GM12872 (cell line): Measurements from ENCODE around the gene VWA5B1.

Experiments
- CTCF ChIP-seq: IDR thresholded peaks from 3 replicates; pipeline ENCODE4 v1.5.1; 2011; ENCODE audit warnings: low read depth, mild to moderate bottlenecking, low read length, moderate library complexity; ENCODE audit not compliant: insufficient read depth

Gene VWA5B1

DNA sequence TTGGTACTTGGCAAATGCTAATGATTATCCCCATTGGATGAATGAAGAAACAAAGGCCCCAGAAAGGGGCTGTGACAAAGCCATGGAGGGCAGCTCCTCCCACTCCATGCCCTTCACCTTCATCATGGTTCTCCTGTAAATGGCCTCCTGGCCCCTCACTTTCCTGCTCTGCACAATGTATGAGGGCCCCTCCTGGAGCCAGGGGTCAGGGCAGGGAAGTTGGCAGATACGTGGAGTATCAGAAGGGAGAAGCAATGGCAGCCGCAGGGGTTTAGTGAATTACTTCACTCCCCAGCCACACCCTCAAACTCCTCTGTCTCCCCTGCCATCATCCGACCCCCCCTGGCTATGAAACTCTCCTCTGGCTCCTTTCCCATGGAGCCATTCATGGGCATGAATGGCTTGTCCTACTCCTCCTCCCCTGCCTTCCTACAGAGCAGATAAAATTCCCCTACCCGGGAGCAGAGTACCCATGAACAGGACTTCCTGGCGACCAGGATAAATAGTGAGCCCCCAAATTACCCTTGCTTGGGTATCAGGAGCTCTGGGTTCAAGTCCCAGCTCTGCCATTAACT, 109.0 kb downstream of the VWA5B1 start:
- TF ChIP-seq CTCF: no peak

DNA sequence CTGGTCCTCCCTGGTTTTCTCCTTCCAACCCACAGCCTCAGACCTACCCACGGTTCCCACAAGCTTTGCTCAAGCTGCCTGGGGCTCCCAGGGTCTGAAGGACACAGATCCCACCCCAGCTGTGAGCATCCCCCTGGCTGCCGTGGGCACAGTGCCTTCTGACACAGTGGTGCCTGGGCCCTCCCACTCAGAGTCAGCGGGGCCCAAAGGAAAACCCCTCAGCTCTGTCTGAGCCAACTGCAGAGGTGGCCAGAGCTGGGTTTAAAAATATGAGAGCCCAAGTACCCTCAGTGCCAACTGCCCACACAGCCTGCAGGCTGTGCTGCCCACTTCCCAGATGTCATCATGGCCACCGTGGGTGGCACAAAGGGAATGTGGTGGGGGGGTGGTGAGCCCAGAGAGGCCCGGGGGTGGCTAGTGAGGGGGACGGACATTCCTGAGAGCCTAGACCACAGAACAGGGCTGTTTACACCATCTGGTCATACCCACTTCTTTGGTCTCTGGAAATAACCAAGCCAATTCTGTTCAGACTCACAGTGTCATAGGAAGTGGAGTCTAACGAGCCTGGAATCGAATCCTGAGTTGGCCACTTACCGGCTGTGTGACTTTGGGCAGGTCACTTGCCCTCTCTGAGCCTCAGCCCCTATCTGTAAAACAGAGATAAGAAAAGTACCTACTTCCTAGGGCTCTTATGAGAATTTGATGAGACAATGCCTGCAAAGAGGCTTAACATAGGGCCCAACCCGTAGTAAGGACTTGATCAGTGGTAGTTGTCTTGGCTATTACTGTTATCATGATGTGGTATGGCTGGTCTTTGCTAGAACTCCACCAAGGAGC, 109.9 kb downstream of the VWA5B1 start:
- no peak for TF ChIP-seq CTCF

DNA sequence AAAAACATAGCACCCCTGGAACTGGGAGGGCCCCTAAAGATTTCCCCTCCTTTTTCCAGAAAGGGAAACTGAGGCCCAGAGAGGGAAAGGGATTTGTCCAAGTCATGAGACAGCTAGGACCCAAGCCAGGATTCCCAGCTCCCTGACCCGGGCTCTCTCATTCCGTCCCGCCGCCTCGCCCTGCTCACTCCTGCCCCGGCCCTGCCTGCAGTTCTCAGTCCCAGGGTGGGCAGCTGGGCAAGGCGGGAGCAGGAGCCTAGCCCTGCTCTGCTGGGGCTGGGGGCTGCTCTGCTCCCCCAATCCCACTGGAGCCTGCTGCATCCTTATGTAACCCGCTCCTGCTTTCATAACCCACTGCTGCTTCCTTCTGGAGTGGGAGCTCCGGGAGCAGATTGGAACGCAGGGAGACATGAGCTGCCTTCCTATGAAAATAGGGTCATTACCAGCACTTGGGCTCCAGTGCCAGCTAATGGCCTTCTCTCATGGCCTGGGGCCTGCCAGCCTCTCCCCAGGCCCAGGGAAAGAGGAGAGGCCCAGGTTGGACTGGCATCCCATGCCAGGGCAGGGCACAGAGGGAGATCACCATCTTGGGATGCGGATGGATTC, 110.8 kb downstream of the VWA5B1 start:
- no peak for TF ChIP-seq CTCF

DNA sequence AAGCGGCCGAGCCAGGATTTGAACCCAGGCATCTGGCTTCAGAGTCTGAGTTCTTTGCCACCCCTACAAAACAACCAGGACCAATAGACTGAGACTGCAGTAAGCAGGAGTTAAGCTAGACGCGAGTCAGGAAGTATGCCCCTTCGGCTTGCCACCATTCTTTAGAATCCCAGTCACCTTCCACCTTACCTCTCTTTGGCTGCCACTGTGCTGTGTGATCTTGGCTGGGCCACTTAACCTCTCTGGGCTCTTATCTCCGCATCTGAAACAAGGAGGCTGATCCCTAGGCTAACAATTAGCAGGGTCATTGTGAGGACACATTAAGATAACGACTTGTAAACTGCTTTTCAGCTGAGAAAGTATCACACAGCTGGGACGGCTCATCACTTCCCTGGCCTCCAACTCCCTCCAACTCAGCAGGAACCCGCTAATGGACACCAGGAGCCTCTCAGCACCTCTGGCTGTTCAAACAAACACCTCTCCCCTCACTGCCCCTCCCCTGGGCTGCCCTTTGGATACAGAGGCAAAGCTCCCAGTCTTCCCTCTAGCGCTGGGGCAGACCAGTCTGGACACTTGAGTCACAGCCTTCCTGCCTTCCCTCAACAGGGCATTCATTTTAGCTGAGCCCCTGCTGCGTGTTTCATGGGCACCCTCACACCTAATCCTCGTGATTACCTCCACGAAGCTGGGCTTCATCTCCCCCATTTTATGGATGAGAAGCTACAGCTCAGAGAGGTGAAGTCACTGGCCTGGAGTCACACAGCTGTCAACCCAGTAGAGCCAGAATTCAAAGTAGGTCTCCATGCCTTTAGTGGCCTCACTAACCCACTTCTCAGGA, 112.1 kb downstream of the VWA5B1 start:
- no peak for TF ChIP-seq CTCF

DNA sequence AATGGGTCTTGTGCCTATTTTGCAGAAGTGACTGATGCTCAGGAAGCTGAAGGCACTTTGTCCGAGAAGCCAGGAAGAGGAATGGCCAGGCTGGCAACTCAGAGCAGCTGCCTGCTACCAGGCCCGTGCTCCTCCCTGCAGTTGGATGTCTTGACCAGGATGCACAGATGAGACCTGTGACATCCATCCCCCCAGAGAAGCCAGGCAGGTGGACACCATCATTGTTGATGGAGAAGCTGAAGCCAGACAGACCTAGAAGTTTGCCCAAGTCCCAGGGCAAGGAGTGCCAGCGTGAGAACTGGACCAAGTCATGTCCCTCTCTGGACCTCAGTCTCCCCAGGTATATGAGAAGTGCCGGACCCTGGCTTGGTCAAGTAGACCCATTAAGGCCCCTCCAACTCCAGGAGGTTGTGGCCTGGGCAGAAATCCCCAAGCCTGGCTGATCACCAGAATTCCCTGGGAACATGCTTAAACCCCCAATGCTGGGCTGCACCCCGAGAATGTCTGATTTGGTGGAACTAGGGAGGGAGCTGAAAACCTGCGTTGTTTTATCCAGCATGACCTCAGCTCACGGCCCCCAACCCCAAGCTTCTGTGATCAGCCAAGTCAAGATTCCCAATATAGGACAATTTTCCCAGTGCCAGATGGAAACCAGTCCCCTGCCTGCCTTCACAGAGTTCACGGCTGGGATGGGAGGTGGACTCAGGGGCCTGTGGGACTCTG, 112.9 kb downstream of the VWA5B1 start:
- no peak for TF ChIP-seq CTCF

- no peak for TF ChIP-seq CTCF
Measured at GRCh38 chr1:20404466-20404865, 113.8 kb downstream of the VWA5B1 start.
